HEK293 (cell line): ENCODE data around the gene STK24.
A peak's percentile ranks its signal among the peaks of the same experiment; 100 is the strongest.

Experiments used
- CTCF ChIA-PET: fragments of 350-600 bp; formaldehyde crosslinking; extraction: SDS; loops from one replicate; lab custom pipeline; 2021; ENCODE audit warnings: antibody characterized with exemption; lab: Yijun Ruan, JAX
- POLR2A ChIA-PET: fragments of 300-600 bp; formaldehyde crosslinking; extraction: SDS; loops from one replicate; lab custom pipeline; 2020; ENCODE audit warnings: antibody characterized with exemption, inconsistent platforms; lab: Yijun Ruan, JAX
- H3K27ac ChIP-seq: fragments of 200-500 bp; sonication (Bioruptor generic); 2 replicates; pipeline ENCODE4 v1.5.1; 2014; ENCODE audit warnings: low read depth, low read length, control low read depth, inconsistent platforms; ENCODE audit errors: extremely low read depth
- H3K36me3 ChIP-seq, 2 experiments: fragments of 200-500 bp in 1 of 2; sonication (Bioruptor generic) in 1 of 2; 1 replicate in 1 of 2; 2 replicates in 1 of 2; pipeline ENCODE4 v1.5.1; 2014 to 2017; ENCODE audit warnings: inconsistent platforms in 2 of 2, low read length in 2 of 2; ENCODE audit not compliant: control insufficient read depth in 2 of 2, insufficient read depth in 1 of 2
- H3K4me1 ChIP-seq: fragments of 200-500 bp; sonication (Bioruptor generic); 2 replicates; pipeline ENCODE4 v1.5.1; 2014; ENCODE audit warnings: mild to moderate bottlenecking, low read length, inconsistent platforms; ENCODE audit not compliant: control insufficient read depth, insufficient read depth
- H3K4me3 ChIP-seq: 2 replicates; pipeline ENCODE4 v1.5.1; 2011; ENCODE audit warnings: low read depth, mild to moderate bottlenecking, control low read depth, low read length, moderate library complexity
- H3K9me3 ChIP-seq: fragments of 200-500 bp; sonication (Bioruptor generic); 2 replicates; pipeline ENCODE4 v1.5.1; 2014; ENCODE audit warnings: low read depth, low read length, inconsistent platforms; ENCODE audit not compliant: control insufficient read depth, insufficient read depth
- GLIS2 ChIP-seq: fragments of 450-650 bp; formaldehyde crosslinking; IDR thresholded peaks from 2 replicates; pipeline ENCODE4 v1.5.1; 2016; ENCODE audit warnings: missing biosample characterization, missing genetic modification characterization
- KLF10 ChIP-seq: fragments of 450-650 bp; IDR thresholded peaks from 2 replicates; pipeline ENCODE4 v1.5.1; 2018; ENCODE audit warnings: missing biosample characterization, mild to moderate bottlenecking, missing genetic modification characterization
- OSR2 ChIP-seq: fragments of 450-650 bp; formaldehyde crosslinking; IDR thresholded peaks from 2 replicates; pipeline ENCODE4 v1.5.1; 2016; ENCODE audit warnings: missing biosample characterization, missing genetic modification characterization
- PATZ1 ChIP-seq: fragments of 450-650 bp; formaldehyde crosslinking; IDR thresholded peaks from 2 replicates; pipeline ENCODE4 v1.5.1; 2016; ENCODE audit warnings: missing biosample characterization, missing genetic modification characterization
- PRDM4 ChIP-seq: fragments of 450-650 bp; formaldehyde crosslinking; IDR thresholded peaks from 2 replicates; pipeline ENCODE4 v1.5.1; 2017; ENCODE audit warnings: missing biosample characterization, missing genetic modification characterization
- REPIN1 ChIP-seq: fragments of 450-650 bp; formaldehyde crosslinking; IDR thresholded peaks from 2 replicates; pipeline ENCODE4 v1.5.1; 2017; ENCODE audit warnings: missing biosample characterization, missing genetic modification characterization, low read depth
- SCRT1 ChIP-seq: fragments of 450-650 bp; formaldehyde crosslinking; IDR thresholded peaks from 2 replicates; pipeline ENCODE4 v1.5.1; 2016; ENCODE audit warnings: missing biosample characterization, missing genetic modification characterization, borderline replicate concordance
- ZBTB10 ChIP-seq: fragments of 450-650 bp; formaldehyde crosslinking; IDR thresholded peaks from 2 replicates; pipeline ENCODE4 v1.5.1; 2016; ENCODE audit warnings: missing biosample characterization, missing genetic modification characterization
- ZNF10 ChIP-seq: fragments of 450-650 bp; formaldehyde crosslinking; IDR thresholded peaks from 2 replicates; pipeline ENCODE4 v1.5.1; 2017; ENCODE audit warnings: missing biosample characterization, missing genetic modification characterization
- ZNF121 ChIP-seq: fragments of 450-650 bp; formaldehyde crosslinking; IDR thresholded peaks from 2 replicates; pipeline ENCODE4 v1.5.1; 2016; ENCODE audit warnings: missing biosample characterization, missing genetic modification characterization
- ZNF175 ChIP-seq: fragments of 450-650 bp; formaldehyde crosslinking; IDR thresholded peaks from 2 replicates; pipeline ENCODE4 v1.5.1; 2016; ENCODE audit warnings: missing biosample characterization, missing genetic modification characterization
- ZNF18 ChIP-seq: fragments of 450-650 bp; formaldehyde crosslinking; IDR thresholded peaks from 2 replicates; pipeline ENCODE4 v1.5.1; 2016; ENCODE audit warnings: missing biosample characterization, missing genetic modification characterization
- ZNF202 ChIP-seq: fragments of 450-650 bp; formaldehyde crosslinking; IDR thresholded peaks from 2 replicates; pipeline ENCODE4 v1.5.1; 2016; ENCODE audit warnings: missing biosample characterization, missing genetic modification characterization, borderline replicate concordance
- ZNF221 ChIP-seq: fragments of 450-650 bp; formaldehyde crosslinking; IDR thresholded peaks from 2 replicates; pipeline ENCODE4 v1.5.1; 2017; ENCODE audit warnings: missing biosample characterization, missing genetic modification characterization, borderline replicate concordance
- ZNF391 ChIP-seq: fragments of 450-650 bp; formaldehyde crosslinking; IDR thresholded peaks from 2 replicates; pipeline ENCODE4 v1.5.1; 2016; ENCODE audit warnings: low read depth, missing biosample characterization, missing genetic modification characterization, borderline replicate concordance
- ZNF510 ChIP-seq: fragments of 450-650 bp; formaldehyde crosslinking; IDR thresholded peaks from 2 replicates; pipeline ENCODE4 v1.5.1; 2018; ENCODE audit warnings: mild to moderate bottlenecking, missing genetic modification characterization, missing biosample characterization; ENCODE audit not compliant: insufficient replicate concordance
- ZNF521 ChIP-seq: fragments of 450-650 bp; formaldehyde crosslinking; IDR thresholded peaks from 2 replicates; pipeline ENCODE4 v1.5.1; 2017; ENCODE audit warnings: missing biosample characterization, mild to moderate bottlenecking, missing genetic modification characterization
- ZNF544 ChIP-seq: fragments of 450-650 bp; formaldehyde crosslinking; IDR thresholded peaks from 2 replicates; pipeline ENCODE4 v1.5.0; 2017; ENCODE audit warnings: missing biosample characterization, missing genetic modification characterization
- ZNF560 ChIP-seq: fragments of 450-650 bp; formaldehyde crosslinking; IDR thresholded peaks from 2 replicates; pipeline ENCODE4 v1.5.1; 2017; ENCODE audit warnings: missing biosample characterization, missing genetic modification characterization, borderline replicate concordance
- ZNF660 ChIP-seq: fragments of 450-650 bp; IDR thresholded peaks from 2 replicates; pipeline ENCODE4 v1.5.1; 2018; ENCODE audit warnings: missing biosample characterization, mild to moderate bottlenecking, missing genetic modification characterization
- ZNF747 ChIP-seq: fragments of 450-650 bp; formaldehyde crosslinking; IDR thresholded peaks from 2 replicates; pipeline ENCODE4 v1.5.1; 2016; ENCODE audit warnings: missing biosample characterization, missing genetic modification characterization
- ZNF776 ChIP-seq: fragments of 450-650 bp; formaldehyde crosslinking; IDR thresholded peaks from 2 replicates; pipeline ENCODE4 v1.5.0; 2017; ENCODE audit warnings: missing biosample characterization, missing genetic modification characterization, borderline replicate concordance

The STK24 gene

GRCh38 chr13:98598043-98598442 lies 21.1 kb upstream of the STK24 start:
- no peak overlapping the region for H3K27ac ChIP-seq
- TF ChIP-seq PRDM4 (tag by site-specific recombination) (peak; percentile 86), REPIN1 (tag by site-specific recombination) (no peak)
- H3K4me1 ChIP-seq: no peaks in the 10 kb centered on the region
- H3K9me3 ChIP-seq: no peaks in the 10 kb centered on the region
- ChIA-PET CTCF (interaction anchor here (0.6 to 1.7 kb wide), 7 partner anchors 12 to 151 kb away, joined by 3 to 5 read pairs (median 3); no protein-coding TSS in a partner anchor), POLR2A (no interaction called here)
- H3K4me3 ChIP-seq: no peak overlapping the region
- no peaks in the 10 kb centered on the region for H3K36me3 ChIP-seq

- POLR2A ChIA-PET: no interaction called here
- CTCF ChIA-PET: interaction anchor here (0.7 kb wide), 1 partner anchor 1485 kb away, joined by 3 read pairs; no protein-coding TSS in a partner anchor
Measured at GRCh38 chr13:98595134-98595533, 18.2 kb upstream of the STK24 start.

GRCh38 chr13:98592362-98592732 lies 15.4 kb upstream of the STK24 start:
- ChIA-PET CTCF (no interaction called here), POLR2A (interaction anchor here (0.6 kb wide), 1 partner anchor 20 kb away, joined by 4 read pairs; no protein-coding TSS in a partner anchor)
- H3K36me3 ChIP-seq: no peaks in the 10 kb centered on the region
- TF ChIP-seq ZNF175 (tag by site-specific recombination) (no peak), ZNF510 (tag by site-specific recombination) (no peak), ZNF121 (no peak), ZNF560 (no peak), ZNF660 (tag by site-specific recombination) (no peak), GLIS2 (tag by site-specific recombination) (no peak), ZNF10 (tag by site-specific recombination) (no peak), PATZ1 (tag by site-specific recombination) (no peak), ZNF391 (no peak), KLF10 (tag by site-specific recombination) (no peak), ZNF521 (tag by site-specific recombination) (no peak), ZNF776 (tag by site-specific recombination) (no peak), ZNF544 (no peak), ZNF18 (tag by site-specific recombination) (no peak)
- no peaks in the 10 kb centered on the region for H3K9me3 ChIP-seq
- no peaks in the 10 kb centered on the region for H3K4me1 ChIP-seq
- no peak overlapping the region for H3K27ac ChIP-seq
- H3K4me3 ChIP-seq: no peak overlapping the region

More at GRCh38 chr13:98595134-98595533, 18.2 kb upstream of the STK24 start:
- no peaks in the 10 kb centered on the region for H3K36me3 ChIP-seq
- TF ChIP-seq ZNF221 (no peak), ZBTB10 (tag by site-specific recombination) (no peak), SCRT1 (tag by site-specific recombination) (no peak), ZNF202 (tag by site-specific recombination) (no peak), OSR2 (tag by site-specific recombination) (no peak), ZNF747 (tag by site-specific recombination) (no peak)
- H3K4me3 ChIP-seq: no peak overlapping the region
- H3K27ac ChIP-seq: no peak overlapping the region
- no peaks in the 10 kb centered on the region for H3K4me1 ChIP-seq
- H3K9me3 ChIP-seq: no peaks in the 10 kb centered on the region
